NCI-H1105 (cell line): ENCODE measurements around the gene DMWD.

Source experiments
- DNase-seq: peaks from one replicate; lab custom pipeline; 2025; lab: John Stamatoyannopoulos, UW

Gene DMWD, protein sequence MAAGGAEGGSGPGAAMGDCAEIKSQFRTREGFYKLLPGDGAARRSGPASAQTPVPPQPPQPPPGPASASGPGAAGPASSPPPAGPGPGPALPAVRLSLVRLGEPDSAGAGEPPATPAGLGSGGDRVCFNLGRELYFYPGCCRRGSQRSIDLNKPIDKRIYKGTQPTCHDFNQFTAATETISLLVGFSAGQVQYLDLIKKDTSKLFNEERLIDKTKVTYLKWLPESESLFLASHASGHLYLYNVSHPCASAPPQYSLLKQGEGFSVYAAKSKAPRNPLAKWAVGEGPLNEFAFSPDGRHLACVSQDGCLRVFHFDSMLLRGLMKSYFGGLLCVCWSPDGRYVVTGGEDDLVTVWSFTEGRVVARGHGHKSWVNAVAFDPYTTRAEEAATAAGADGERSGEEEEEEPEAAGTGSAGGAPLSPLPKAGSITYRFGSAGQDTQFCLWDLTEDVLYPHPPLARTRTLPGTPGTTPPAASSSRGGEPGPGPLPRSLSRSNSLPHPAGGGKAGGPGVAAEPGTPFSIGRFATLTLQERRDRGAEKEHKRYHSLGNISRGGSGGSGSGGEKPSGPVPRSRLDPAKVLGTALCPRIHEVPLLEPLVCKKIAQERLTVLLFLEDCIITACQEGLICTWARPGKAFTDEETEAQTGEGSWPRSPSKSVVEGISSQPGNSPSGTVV

DNA sequence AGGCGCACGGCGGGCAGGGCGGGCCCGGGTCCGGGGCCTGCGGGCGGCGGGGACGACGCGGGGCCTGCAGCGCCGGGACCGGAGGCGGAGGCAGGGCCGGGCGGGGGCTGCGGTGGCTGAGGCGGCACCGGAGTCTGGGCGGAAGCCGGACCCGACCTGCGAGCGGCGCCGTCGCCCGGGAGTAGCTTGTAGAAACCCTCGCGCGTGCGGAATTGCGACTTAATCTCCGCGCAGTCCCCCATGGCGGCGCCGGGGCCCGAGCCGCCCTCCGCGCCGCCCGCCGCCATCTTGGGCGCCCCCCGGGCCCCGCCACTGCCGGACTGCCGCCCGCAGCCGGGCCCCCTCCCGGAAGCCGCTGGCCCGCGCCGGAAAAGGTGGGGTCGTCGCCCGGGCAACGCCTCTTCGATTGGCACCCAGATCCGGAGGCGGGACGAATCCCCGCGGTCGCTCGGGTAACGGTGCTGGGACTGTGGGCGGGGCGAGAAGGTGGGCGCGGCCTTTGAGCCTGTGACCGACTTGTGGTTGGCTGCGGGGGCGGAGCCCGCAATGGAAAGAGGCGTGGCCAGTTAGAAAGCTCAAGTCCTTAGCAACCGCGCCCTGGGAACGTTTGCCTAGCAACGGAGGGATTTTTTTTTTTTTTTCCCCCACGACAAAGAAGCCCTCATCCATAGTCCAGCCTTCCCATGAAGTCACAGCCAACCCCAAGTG is at the start of gene DMWD:
Gene DMWD, minus strand, starts transcription at position 376 of the 708 bp plus-strand sequence. Its CDS starts 89 bp downstream, at position 287.
- DNase-seq, result peak; percentile 98

DNA sequence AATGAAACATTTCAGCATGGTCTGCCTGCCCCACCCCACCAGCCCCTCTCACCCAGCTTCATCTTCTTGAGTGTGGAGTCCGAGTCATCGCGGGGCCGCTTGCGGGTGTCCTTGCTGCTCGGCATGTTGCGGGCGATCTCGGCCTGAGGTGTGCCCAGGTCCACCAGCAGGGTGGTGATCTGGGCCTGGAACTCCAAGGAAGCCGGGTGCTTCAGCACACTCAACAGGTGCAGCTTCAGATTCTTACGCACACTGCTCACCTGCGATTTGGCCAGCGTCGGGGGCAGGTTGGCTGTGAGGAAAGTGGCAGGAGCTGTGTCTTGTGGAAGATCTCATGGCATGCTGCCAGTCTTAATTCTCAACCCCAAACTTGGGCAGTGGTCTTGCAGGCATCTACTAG is 49.6 kb upstream of the DMWD start:
- no peak for DNase-seq

DNA sequence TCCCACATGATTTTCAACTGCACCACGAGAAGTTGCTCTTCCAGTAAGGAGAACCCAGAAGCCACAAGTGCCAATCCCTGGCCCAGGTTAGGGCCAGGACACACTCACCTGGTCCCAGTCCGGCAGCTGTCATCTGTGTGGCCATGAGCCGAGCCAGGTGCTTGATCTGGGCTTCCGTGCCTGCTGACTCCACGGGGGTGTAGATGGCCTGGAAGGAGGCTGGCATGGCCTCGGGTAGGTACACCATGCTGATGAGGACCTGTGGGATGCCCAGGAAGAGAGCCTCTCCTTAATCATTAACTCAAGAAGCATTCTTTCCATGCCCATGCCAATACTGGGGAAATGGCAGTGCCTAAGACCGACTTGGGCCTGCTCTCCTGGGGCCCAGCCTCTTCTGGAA is 42.3 kb upstream of the DMWD start:
- no peak for DNase-seq

GRCh38 chr19:45828945-45829344 is 36.3 kb upstream of the DMWD start:
- DNase-seq, result no peak

DNA sequence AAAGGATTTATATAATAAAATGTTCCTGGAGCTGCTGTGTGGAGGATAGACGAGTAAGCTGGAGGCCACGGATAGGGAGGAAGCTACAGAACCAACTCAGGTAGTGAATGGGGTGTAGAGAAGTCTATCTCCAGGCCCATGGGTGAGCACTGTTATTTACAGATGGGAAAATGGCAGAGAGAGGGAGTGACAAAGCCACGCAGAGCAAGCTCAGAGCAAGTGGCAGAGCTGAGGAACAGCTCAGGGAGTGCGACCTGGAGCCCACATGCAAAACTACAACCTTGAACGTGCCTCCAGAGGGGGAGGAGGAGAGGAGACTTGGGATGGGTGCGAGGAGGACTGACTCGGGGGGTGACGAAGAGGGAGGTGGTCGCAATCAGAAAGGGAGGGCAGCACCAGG is 35.9 kb upstream of the DMWD start:
- no peak for DNase-seq

DNA sequence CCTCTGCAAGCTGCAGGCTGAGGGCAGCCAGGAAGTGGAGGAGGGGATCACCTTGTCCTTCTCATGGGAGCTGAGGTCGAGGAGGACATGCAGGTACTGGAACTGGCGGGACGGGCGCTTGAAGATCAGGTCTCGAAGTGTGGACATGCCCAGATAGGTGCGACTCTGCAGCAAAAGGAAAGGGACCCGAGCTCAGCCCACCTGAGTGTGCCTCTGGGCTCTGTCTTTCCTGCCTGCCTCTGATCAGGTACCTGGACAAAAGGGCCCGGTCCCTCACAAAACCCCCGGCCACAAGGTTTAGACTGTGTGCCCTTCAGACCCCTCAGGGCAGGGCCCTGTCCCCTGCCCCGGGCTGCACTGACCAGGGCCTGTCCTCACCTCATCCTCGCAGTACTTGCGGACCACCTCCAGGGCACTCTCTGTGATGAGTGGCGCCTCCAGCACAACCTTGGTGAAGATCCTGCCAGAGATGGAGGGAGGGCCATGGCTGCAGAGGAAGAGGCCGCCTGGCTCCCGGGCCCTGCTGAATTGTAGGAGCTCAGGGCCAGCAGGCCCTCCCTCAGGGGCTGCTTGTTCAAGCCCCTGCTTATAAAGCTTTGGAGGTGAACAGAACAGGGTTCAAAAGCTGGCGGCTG is 34.9 kb upstream of the DMWD start:
- DNase-seq, result no peak

DNA sequence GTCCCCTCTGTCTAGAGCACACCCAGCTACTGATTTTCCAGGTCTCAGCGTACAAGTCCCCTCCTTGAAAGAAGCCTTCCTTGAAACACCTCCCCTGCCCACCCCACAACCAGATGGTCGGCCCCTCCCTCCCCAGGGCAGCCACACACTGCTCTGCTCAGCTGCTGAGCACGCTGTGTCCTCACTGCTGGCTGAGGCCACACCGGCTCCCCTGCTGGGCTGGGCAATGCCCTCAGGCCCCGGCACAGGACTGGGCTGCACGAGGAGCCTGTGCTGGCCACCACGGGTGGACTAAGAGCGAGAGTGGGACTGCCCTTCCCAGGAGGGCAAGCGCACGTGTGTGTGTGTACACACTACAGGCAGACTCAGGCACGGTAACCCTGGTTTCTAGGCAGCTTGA is 34.3 kb upstream of the DMWD start:
- DNase-seq, result no peak

- DNase-seq, result no peak
Observed at GRCh38 chr19:45825917-45826893, 33.6 kb upstream of the DMWD start.

DNA sequence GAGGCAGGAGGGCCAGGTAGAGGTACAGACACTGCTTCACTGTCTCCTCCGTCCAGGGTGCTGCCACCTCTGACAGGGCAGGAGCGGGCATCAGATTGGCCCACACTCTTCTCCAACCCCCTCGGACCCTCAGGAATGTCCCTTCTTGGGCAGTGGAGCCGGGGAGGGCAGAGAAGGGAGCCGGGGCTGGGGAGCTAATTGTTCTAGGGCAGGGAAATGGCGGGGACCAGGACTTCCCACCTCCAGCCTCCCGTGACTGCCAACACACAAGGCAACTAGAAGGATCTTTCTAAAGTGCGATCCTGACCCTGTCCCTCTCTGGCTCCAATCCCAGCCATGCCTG is 32.6 kb upstream of the DMWD start:
- DNase-seq, result no peak

- no peak for DNase-seq
Observed at GRCh38 chr19:45824531-45825262, 32.1 kb upstream of the DMWD start.

DNA sequence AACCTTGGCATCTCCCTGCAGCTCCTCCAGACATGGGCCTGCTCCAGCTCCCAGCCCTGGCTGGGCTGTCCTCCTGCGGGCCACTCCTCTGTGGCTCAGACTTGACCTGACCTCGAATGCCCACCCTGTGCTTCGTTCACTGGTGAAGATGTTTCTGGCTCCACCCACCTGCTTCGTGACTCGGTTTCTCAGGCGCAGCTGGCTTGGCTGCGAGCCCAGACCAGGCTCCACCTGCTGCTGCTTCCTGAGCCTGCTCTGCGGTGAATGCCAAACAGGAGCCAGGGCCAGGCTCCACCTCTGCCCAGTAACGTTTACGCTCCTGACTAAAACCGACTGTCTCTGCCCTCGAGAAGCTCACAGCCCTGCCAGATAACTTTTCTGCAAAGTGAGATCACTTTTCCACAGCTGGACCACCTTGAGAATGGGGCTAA is 31.4 kb upstream of the DMWD start:
- peak; percentile 77 for DNase-seq

DNA sequence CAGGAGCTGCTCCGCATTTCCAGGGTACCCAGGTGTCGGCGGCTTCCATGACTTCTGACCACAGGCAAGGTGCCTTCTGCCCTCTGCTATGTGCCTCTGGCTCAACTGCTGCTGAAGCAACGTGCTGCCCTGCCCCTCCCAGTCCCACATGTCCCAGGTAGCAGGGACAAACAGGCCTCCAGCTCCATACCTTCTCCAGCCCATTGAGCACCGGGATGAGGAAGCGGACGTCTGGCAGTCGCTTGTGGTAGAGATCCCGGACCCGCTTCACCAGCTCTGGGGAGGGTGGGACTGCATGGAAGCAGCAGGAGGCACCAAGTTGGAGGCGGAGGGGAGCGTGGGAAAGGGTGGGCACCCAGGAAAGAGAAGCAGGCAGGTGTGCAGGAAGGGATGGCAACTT is 30.5 kb upstream of the DMWD start:
- no peak for DNase-seq

DNA sequence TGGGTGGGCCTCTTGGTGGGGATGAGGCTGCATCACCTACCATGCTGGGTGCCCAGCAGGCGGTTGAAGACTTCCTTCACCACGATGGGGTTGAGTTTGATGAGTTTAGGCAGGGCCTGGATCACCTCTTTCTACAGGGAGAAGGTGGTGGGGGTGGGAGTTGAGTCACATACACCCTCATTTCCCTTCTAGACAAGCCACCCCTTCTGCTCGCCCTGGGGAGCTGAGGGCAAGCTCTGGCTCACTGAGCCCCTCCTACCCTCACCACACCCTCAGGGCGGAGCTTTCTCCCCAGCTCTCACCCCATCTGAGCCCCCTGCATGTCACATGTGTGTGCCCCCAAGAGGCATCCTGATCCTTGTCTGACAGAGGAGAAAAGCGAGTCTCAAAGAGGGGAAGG is 30.1 kb upstream of the DMWD start:
- no peak for DNase-seq

GRCh38 chr19:45821570-45821969 is 28.9 kb upstream of the DMWD start:
- no peak for DNase-seq

DNA sequence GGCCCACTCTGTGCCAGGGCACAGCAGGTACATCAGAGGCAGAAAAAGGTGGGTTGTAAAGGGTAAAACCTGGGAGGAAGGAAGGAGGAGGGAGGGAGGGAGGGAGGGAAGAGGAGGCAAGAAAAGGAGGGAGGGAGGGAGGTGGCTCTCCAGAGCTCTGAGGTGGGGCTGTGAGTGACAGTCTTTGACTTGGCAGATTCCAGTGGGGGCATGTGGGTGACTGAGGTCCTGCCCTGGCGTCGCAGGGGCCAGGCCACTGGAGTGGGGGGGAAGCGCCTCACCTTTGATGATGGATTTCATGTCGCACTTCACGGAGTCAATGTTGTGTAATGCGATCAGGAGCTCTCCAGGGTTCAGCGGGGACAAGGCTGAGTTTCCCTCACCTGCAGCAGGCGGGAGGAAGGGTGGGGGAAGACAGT is 28.5 kb upstream of the DMWD start:
- DNase-seq, result no peak

- no peak for DNase-seq
Observed at GRCh38 chr19:45820413-45821102, 27.9 kb upstream of the DMWD start.

- no peak for DNase-seq
Observed at GRCh38 chr19:45819769-45820168, 27.1 kb upstream of the DMWD start.

DNA sequence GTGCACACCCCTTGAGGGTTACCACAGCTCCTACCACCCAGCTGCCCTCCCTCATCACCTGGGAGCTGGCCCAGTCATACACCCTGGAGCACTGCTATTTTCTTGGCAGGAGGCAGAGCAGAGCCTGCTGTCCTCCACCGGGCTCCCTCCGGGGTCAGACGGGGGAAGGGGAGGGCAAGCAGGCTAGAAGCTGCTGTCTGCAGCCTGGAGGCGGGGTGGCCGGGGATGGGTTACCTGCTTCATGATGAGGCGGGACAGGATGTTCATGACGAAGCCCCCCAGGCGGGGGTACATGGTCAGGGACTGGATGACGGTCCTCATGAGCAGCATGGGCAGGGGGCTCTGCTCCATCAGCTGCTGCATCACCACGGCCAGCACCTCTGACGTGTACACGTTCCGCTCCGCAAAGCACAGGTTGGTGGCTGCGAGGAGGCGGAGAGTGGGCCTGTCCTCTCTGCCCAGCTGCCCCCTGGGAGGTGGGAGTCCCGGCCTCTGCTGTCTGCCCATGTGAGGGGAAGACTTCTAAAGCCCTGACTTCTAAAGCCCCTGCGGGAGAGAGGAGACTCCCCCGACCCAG is 25.2 kb upstream of the DMWD start:
- DNase-seq, result no peak

- peak; percentile 91 for DNase-seq
Observed at GRCh38 chr19:45817010-45817724, 24.5 kb upstream of the DMWD start.
